ENCODE results near the gene RACGAP1.

The RACGAP1 gene

GRCh38 chr12:50022903-50023302 lies 2.4 kb downstream of the RACGAP1 start:
- Mint-ChIP-seq H3K36me3 (ENCODE audit: low read depth) (peaks cover 10% of the 10 kb centered on the region), H3K27ac (no peak overlapping the region), H3K27me3 (ENCODE audit: low read depth, poor library complexity) (peaks cover 3% of the 10 kb centered on the region), H3K9me3 (no peaks in the 10 kb centered on the region), H3K4me3 (no peak overlapping the region), H3K4me1 (peaks cover 49% of the 10 kb centered on the region)
- no peak for DNase-seq
- TF ChIP-seq CTCF (IDR thresholded peaks at IDR 0.05): no peak

GRCh38 chr12:50021031-50021430 lies 4.3 kb downstream of the RACGAP1 start:
- Mint-ChIP-seq H3K4me1 (peaks cover 48% of the 10 kb centered on the region), H3K9me3 (no peaks in the 10 kb centered on the region), H3K27ac (no peak overlapping the region), H3K4me3 (no peak overlapping the region), H3K27me3 (ENCODE audit: low read depth, poor library complexity) (no peaks in the 10 kb centered on the region), H3K36me3 (ENCODE audit: low read depth) (peaks cover 15% of the 10 kb centered on the region)
- TF ChIP-seq CTCF (IDR thresholded peaks at IDR 0.05): no peak
- DNase-seq: no peak

- no peak overlapping the region for H3K27ac Mint-ChIP-seq
- H3K4me3 Mint-ChIP-seq: no peak overlapping the region
- no peaks in the 10 kb centered on the region for H3K9me3 Mint-ChIP-seq
- TF ChIP-seq CTCF (IDR thresholded peaks at IDR 0.05): no peak
- peaks cover 21% of the 10 kb centered on the region for H3K36me3 Mint-ChIP-seq (ENCODE audit: low read depth)
- peaks cover 34% of the 10 kb centered on the region for H3K4me1 Mint-ChIP-seq
- no peak for DNase-seq
- H3K27me3 Mint-ChIP-seq (ENCODE audit: low read depth, poor library complexity): no peaks in the 10 kb centered on the region
These were observed 5.8 kb downstream of the RACGAP1 start for GRCh38 chr12:50019524-50019923.

- Mint-ChIP-seq H3K9me3 (no peaks in the 10 kb centered on the region), H3K27ac (peak overlapping the region; percentile 36), H3K36me3 (ENCODE audit: low read depth) (peaks cover 26% of the 10 kb centered on the region), H3K4me1 (peaks cover 28% of the 10 kb centered on the region), H3K27me3 (ENCODE audit: low read depth, poor library complexity) (no peaks in the 10 kb centered on the region), H3K4me3 (no peak overlapping the region)
- no peak for TF ChIP-seq CTCF (IDR thresholded peaks at IDR 0.05)
- DNase-seq: no peak
These were observed 6.3 kb downstream of the RACGAP1 start for GRCh38 chr12:50018968-50019367.

GRCh38 chr12:50018154-50018553 lies 7.1 kb downstream of the RACGAP1 start:
- Mint-ChIP-seq H3K9me3 (no peaks in the 10 kb centered on the region), H3K36me3 (ENCODE audit: low read depth) (peaks cover 32% of the 10 kb centered on the region), H3K27ac (no peak overlapping the region), H3K4me1 (peaks cover 20% of the 10 kb centered on the region), H3K4me3 (no peak overlapping the region), H3K27me3 (ENCODE audit: low read depth, poor library complexity) (no peaks in the 10 kb centered on the region)
- DNase-seq: no peak
- TF ChIP-seq CTCF (IDR thresholded peaks at IDR 0.05): no peak

GRCh38 chr12:50017641-50018040 lies 7.7 kb downstream of the RACGAP1 start:
- no peak overlapping the region for H3K27ac Mint-ChIP-seq
- no peak for DNase-seq
- no peaks in the 10 kb centered on the region for H3K9me3 Mint-ChIP-seq
- peaks cover 29% of the 10 kb centered on the region for H3K36me3 Mint-ChIP-seq (ENCODE audit: low read depth)
- H3K4me1 Mint-ChIP-seq: peaks cover 15% of the 10 kb centered on the region
- no peak overlapping the region for H3K4me3 Mint-ChIP-seq
- no peaks in the 10 kb centered on the region for H3K27me3 Mint-ChIP-seq (ENCODE audit: low read depth, poor library complexity)
- no peak for TF ChIP-seq CTCF (IDR thresholded peaks at IDR 0.05)

All from nephron progenitor cell (in vitro differentiated cells).